HT-29 (cell line): ENCODE measurements around the gene CELF2. TPM values are rescaled to one million over a fixed set of nuclear protein-coding genes. Genes with fewer than 3 reads are reported as not detected.
A peak's percentile ranks its signal among the peaks of the same experiment; 100 is the strongest.
"Not testable (repeated sequence)": the region's sequence is repeated elsewhere in the genome, so short reads cannot be mapped to it uniquely, and the experiment has no call there.

Experiments used
- DNase-seq: peaks from one replicate; pipeline ENCODE4 v3.0.0-alpha.2; 2015; ENCODE audit warnings: low spot score
- total RNA-seq: library from RNA; depleted of rRNA; stranded (reverse); fragments of >200 nt; shearing (Covaris generic); gene quantifications from 2 replicates; pipeline ENCODE4 v1.2.3, GENCODE V29; 2014

Gene CELF2
- total RNA-seq, 1 experiment from 2014 or later = not detected

DNA sequence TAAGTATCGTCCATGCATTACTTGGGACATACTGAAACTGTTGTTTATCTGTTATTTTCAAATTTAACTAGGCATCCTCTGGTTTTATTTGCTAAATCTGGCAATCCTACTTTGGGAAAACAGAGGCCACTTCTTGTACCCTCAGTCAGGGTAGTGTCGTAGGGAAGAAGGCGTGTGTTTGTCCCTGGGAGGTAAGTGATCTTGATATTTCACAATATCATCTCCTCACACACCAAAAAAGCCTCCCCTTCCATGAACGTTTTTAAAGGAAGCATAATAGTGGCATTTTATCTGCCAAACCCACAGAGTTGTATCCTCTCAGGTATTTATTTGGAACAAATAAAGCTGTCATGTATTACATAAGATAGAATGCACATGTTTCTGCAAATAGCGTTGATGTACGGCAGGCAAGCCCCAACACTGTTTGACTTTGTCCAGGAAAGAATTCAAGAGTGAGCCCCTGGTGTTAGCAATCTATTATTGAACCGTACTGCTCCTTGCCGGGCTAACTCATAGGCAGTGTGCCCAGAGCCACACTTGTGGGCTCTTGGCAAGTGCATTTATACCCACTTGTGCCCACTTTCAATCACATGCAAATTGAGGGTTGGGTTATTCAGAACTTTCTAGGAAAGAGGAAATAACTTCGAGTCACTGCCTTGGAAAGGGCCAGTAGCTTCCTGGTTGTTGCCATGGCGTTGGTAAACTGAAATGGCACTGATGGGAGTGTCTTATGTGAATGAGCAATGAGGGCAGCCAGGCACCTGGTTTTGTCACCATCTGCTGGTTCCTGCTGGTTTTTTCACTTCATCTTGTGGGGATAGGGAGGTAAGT lies 327.8 kb downstream of the CELF2 start:
- DNase-seq = peak; percentile 67

DNA sequence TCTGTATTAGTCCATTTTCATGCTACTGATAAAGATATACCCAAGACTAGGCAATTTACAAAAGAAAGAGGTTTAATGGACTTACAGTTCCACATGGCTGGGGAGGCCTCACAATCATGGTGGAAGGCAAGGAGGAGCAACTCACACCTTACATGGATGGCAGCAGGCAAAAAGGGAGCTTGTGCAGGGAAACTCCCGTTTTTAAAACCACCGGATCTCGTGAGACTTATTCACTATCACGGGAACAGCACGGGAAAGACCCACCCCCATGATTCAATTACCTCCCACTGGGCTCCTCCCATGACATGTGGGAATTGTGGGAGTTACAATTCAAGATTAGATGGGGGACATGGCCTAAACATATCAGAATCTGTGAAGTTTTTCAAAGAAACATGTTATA lies 329.9 kb downstream of the CELF2 start:
- not testable (repeated sequence) for DNase-seq

DNA sequence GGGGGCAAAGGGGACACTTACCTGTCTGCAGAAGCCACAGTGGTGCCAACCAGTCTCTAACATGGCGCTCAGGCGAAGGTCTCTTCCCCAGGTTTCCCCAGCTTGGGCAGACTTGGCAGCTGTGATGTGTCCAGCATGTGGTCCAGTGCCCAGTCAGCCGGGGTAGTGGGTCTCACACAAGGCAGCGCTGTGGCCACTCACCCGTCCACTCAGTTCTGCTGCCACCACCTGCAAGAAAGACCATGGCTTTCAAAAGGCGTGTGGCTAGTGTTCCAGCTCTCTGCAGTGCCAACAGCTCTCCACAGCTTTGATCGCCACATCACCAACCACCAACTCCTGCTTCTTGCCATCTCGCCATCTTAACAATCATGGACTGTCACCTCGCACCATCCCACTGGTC lies 334.1 kb downstream of the CELF2 start:
- DNase-seq = no peak

DNA sequence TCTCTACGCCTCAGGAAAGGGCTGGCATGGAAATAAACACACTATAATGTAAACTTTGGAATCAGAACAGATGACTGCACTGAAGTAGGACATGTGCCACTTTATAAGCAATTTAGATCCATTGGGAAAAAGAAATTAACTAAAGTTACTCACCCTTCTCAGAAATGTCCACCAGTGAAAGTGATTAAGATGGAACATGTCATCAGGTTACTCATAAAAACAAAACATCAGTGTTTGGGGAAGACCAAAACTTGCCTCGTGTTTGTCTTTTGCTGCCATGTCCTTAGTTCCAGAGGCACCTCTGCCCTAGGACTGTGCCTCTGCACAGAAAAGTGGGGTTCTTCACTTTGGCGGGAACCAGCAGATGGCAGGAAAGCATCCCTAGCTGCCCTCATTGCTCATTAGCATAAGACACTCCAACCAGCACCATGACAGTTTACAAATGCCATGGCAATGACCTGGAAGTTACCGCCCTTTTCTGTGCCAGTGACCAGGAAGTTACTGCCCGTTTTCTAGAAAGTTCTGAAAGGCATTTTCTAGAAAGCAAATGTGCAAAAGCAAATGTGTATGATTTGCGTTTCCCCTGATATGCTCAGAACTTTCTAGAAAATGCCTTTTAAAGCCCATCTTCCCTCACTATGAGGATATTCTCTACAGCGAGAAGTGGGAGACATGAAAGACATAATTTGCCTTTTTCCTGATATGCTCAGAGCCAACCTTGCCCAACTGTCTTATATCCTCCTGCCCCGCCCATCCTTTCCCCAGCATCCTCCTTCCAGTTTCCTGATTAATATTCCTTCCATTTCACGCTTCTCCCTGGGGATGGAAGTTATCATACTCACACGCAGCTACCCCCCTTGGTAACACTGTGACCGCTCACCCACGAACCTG lies 335.6 kb downstream of the CELF2 start:
- DNase-seq = peak; percentile 3

DNA sequence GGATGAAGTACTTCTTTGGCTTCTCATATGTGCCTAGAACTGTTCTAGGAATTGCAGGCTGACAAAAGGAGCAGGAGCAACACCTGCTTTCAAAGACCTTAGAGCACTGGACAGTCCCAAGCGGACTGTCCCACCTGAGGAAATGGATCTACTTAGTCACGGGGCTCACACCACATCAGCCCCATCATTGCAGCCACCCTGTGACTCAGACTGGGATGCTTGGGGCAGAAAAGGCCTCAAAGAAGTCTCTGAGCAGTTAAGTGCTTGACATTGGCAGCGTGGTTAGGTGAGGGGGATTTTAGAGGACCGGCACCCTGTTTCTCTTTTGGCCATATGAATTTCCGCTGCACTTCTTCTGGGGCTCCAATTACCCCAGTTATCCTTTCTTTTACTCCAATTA lies 337.2 kb downstream of the CELF2 start:
- DNase-seq = no peak

DNA sequence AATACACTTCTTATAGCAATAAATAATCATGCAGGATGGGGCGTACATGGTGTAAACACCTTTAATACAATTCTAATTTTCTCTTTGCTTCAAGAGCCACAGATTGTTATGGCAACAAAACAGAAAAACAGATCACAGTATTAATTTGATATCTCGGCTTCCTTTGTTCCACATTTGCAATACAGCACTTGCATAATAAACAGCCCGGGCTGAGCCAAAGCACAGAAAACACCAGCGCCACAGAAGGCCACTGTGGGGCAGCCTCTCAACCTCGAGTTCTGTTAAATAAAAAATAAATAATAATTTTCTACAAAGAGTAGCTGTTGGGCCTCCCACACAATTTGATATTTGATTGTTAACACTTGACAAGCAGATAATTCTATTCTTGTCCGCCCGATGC lies 337.9 kb downstream of the CELF2 start:
- no peak for DNase-seq

DNA sequence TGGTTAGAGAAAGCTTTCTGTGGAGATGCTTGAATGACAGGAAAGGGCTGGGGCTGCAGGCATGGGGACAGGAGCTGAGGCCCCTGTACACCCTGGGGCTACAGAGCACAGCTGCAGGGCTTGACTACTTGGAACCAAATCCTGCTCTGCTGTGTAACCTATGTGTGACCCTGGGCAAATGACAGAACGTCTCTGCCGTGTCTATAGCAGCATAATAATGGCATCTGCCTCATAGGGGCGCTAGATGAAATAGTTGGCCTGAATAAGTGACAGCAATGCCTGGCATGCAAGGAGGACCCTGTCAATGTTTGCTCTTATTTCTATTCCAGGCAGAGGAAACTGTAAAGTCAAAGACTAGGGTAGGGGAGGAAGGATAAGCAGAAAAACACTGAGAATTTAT lies 339.8 kb downstream of the CELF2 start:
- DNase-seq = no peak

DNA sequence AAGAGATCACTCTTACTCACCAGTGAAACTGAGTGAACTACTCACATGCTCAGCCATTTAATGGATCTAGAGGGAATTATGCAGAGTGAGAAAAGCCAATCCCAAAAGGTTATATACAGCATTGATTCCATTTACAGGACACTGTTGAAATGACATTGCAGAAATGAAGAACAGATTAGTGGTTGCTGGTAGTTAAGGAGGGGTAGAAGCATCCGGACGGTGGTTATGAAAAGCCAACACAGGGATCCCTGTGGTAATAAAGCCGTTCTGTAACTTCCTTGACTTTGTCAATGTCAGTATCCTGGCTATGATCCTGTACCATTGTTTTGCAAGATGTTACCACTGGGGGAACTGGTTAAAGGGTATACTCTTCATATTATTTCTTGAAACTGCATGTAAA lies 340.3 kb downstream of the CELF2 start:
- no peak for DNase-seq

DNA sequence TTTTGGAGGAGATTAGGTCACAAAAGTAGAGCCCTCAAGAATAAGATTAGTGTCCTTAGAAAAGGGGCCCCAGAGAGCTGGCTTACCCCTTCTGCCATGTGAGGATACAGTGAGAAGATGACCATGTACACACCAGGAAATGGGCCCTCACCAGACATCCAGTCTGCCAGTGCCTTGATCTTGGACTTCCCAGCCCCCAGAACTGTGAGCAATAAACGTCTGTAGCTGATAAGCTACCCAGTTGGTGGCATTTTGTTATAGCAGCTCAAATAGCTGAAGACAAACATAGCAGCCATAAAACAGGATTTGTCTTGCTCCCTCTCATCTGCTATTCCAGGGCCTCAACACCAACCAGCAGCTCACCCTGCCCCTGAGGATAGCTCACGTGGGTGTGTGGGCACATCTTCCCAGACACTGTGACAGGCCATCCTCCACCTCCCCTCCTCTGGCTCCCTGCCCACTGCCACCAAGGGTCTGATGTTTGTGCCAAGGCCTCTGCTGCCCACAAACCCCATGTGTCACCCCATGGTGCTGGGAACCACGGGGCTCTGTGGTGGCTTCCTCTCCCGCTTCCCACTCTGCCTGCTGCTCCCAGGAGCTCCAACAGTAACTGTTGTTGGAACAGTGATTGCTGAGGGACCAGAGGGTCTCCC lies 341.4 kb downstream of the CELF2 start:
- DNase-seq = no peak

DNA sequence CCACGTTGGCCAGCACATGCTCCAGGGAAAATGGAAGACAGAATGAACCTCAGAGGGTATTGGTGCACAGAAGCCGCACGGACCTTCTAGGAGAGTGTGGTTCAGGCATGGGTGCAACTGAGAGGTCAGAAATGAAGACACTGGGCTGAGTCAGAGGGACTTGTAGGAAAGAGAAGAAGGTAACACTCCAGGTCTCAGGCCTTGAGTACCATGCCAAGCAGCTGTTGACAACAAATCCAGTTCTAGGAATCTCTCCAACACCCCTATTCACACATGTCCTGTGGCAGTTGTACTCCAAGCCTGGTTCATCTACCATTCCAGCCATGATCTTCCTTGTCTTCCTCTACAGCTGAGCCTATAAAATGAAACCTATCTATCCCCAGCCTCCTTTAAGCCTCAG lies 342.2 kb downstream of the CELF2 start:
- no peak for DNase-seq

DNA sequence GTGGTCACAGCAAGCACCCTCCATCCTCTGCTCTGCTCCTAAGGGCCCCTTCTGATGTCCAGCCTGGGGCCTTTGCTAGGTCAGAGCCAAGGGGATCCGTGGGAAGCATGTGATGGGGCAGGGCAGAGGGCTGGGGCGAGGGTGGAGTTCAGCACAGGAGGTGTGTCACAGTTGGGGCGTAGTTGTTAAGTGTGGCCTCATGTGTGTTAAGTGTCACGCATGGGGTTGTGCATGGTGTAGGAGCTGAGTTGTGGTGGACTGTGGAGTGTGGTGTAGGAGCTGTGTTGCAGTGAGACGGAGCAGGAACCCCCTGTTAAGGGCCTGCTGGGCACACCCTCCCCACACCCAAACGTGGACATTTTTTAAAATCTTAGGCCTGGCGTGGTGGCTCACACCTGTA lies 345.8 kb downstream of the CELF2 start:
- no peak for DNase-seq

DNA sequence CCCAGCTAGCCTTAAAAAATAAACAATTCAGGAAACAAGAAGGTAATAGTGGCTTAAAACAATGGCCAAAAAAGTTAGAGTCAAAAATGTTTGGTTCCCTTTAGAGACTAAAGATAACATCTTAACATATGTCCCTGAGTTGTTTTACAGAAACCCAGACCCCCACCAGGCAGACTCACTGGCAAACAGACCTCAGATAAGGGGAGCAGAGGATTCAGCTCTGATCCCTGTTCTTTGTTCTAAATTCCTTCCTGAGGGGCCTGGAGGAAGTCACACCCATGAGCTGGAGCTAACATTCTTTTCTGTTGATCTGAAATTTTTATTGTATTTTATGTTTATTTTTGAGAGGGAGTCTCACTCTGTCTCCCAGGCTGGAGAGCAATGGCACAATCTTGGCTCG lies 346.6 kb downstream of the CELF2 start:
- DNase-seq = no peak

DNA sequence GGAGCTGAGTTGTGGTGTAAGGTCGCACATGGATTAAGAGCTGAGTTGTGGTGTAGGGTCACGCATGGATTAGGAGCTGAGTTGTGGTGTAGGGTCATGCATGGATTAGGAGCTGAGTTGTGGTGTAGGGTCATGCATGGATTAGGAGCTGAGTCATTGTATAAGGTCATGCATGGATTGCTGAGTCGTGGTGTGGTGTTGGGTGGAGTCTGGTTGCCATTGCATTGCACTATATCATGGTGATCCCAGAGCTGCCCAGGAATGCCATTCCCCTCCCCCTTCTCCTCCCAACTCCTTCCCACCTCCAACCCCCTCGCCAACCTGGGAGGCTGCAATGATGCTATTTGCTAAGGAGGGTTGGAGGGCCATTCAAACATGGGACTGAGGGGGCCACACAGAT lies 349.2 kb downstream of the CELF2 start:
- DNase-seq = not testable (repeated sequence)

DNA sequence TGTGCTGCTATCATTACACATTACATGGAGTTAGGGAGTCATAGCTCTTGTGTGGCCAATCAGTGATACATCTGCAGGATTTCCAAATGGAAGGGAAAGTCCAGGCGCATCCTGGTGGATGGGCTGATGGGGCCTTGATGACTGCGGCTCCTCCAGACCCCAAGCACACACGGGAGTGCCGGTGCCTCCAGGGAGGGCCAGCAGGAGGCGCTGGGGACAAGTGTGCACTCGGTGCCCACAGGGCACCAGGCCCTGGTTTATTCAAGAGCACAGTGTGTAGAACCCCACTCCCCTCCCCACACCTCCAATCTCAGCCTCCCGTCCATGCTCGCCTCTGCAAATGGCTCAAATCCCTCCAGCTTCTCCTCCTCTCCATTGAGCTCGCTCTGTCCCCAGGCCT lies 349.8 kb downstream of the CELF2 start:
- no peak for DNase-seq

DNA sequence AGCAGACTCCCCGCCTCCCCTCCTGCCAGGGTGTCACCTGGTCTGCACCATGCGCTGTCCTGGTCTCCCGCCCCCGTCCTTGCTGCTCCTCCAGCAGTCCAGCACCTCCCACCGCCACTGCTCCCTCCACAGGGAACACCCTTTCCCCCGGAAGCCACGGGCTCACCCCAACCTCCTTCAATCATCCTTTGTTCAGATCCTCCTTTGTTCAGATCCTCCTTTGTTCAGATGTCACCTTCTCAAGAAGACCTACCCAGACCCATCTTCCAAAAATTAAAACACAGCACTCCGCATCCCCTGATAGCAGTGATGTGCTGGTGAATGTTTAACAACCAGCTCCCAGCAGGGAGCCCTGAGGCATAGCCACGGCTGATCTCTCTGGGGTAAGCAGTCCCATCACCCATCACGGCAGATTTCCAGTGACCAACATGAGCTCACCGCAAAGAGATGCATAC lies 356.1 kb downstream of the CELF2 start:
- DNase-seq = no peak

DNA sequence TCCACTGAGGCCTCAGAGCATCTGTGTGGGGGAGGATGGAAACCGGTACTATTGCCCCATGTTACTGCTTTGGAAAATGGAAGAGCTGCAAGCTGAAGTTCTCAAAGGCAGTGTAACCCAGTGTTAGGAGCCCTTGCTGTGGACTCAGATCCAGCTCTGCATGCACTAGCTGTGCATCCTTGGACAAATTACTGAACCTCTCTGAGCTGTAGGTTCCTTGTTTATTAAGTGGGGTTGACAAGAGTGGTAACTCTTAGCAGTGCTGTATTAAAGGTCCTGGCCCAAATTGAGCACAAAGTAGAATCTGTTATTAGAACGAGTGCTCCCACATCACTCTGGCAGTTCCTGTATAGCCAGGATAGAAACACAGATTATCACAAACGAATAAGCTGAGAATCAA lies 359.6 kb downstream of the CELF2 start:
- DNase-seq = no peak

DNA sequence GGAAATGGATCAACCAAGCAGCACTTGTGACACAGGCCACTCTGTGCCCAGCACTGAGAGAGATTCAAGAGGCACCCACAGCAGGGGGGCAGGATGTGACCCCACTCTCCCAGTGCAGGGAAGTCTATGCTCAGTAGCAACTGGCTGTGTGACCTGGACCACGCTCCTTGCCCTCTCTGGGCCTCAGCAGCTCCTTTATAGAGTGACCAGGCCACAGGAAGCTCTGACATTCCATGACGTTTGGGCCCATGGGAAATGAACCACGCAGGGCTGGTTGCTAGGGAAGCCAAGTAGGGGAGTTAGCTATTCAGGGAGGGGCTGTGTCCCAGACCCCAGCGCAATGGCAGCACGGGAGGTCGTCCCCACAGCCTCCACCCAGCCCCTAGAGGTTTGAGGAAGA lies 361.2 kb downstream of the CELF2 start:
- DNase-seq = no peak

DNA sequence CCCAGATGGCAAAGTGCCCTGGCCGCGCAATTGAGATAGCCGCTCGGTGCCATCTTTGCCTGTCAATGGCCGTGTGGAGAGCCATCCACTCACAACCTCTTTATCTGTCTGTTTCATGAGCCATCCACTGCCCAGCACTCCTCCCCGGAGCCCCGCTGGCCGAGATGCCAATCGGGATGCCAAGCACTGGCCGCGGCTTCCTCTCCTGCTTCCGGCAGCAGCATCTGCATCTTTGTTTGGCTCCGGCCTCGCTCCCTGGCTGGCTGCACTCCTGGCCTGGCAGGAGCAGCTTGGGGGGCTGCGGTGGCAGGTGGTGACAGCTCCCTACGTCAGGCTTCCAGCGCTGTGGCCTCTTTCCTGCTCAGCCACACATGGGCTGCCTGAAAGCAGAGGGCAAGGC lies 362.1 kb downstream of the CELF2 start:
- no peak for DNase-seq

DNA sequence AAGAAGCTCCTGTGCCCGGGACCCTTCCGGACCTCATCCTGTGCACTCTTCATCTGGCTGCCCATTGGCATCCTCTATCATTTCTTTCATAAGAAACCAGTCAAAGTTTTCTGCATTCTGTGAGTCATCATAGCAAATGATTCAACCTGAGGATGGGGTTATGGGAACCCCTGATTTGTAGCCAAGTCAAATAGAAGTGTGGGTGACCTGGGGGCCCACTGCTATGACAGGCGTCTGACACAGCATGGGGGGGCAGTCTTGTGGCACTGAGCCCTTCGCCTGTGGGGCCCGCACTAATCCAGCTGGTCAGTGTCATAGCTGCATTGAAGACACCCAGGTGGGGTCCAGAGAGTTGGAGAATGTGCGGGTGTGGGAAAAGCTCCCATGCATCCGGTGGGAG lies 363.4 kb downstream of the CELF2 start:
- DNase-seq = no peak

DNA sequence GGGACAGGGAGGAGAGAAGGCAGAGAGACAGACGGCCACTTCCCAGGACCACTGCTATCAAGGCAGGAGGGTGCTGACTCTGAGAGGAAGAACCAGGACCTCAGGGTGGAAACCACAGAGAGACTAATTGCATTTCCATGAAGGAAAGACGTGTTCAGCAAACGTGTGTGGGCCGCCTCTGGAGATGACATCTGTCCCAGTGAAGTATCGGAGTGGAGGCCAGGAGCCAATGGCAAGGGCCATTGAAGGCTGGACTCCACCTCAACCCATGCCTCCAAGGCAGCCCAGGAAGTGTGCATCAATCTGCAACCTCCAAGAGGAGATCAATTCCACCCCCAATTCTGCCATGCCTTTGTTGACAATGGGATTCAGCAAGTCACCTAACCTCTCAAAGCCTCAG lies 363.8 kb downstream of the CELF2 start:
- no peak for DNase-seq

DNA sequence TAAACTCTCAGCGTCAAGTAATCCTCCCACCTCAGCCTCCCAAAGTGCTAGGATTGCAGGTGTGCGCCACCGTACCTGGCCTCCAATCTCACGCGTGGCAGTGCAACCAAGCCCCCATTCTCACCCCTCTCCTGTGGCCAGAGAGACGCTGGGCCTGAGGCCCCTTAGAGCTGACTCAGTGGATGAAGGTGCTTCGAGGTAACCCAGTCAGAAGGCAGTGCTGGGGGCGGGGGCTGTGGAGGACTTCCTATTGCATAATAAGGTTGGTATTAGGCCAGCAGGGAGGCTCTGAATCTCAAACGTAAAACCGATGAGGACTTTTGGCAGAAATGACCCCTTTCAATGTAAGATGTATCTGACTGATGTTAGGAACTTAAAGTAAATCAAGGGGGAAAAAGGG lies 364.5 kb downstream of the CELF2 start:
- DNase-seq = no peak

DNA sequence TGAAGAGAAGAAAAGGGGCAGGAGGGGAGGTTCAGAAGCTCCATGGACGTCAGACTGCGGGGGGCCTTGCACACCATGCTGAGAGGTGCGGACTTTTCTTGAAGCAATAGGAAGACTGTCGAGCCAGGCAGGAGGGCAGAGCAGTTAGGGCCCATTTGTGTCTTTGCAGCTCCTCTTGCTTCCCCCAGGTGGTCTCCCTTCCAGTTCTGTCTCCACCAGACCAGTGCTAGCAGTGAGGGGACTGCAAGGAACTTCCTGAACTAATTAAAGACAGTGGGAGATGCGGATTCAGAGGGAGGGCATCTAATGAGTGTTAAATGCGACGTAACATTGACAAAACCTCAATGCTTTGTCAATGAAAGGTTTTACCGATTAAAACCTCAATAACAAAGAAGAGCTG lies 368.4 kb downstream of the CELF2 start:
- DNase-seq = no peak
